Peyer's patch (tissue), 4 donors: ENCODE data around the gene TGFB3.

ENCODE experiments used
- CTCF ChIP-seq, 6 experiments: fragments of 450-650 bp in 4 of 6; fragments of 200-600 bp in 2 of 6; sonication (generic) in 1 of 6; IDR thresholded peaks; one replicate each; pipeline ENCODE4 v1.5.1; 2017 to 2019; ENCODE audit warnings: antibody characterized with exemption in 6 of 6, mild to moderate bottlenecking in 3 of 6, moderate library complexity in 1 of 6
- POLR2A ChIP-seq, 2 donors: fragments of 450-650 bp; IDR thresholded peaks; one replicate each; pipeline ENCODE4 v1.5.1; 2017; ENCODE audit warnings: antibody characterized with exemption in 2 of 2, mild to moderate bottlenecking in 2 of 2, moderate library complexity in 2 of 2

- no peak for TF ChIP-seq CTCF (IDR thresholded peaks at IDR 0.05)
- TF ChIP-seq POLR2A (IDR thresholded peaks at IDR 0.05), result no peak
These were observed 20.1 kb downstream of the TGFB3 start for GRCh38 chr14:75961662-75962061.
